NK-92 treated with Interleukin-12 subunit alpha and Interleukin-12 subunit beta, amount 100 ng/mL, for 24 hours (cell line): ENCODE results near the gene TP53.

Experiments
- DNase-seq: peaks from one replicate; lab custom pipeline; 2025; lab: John Stamatoyannopoulos, UW

TP53 gene

GRCh38 chr17:7706631-7707354 is 19.5 kb upstream of the TP53 start:
- DNase-seq: no peak

GRCh38 chr17:7705269-7706255 is 18.3 kb upstream of the TP53 start:
- DNase-seq: no peak

GRCh38 chr17:7704601-7705268 is 17.4 kb upstream of the TP53 start, which contains the start of gene EFNB3:
TSS of gene EFNB3 (plus strand) at chr17:7705202. CDS start at chr17:7705599, 397 bp downstream.
- DNase-seq: no peak

DNA sequence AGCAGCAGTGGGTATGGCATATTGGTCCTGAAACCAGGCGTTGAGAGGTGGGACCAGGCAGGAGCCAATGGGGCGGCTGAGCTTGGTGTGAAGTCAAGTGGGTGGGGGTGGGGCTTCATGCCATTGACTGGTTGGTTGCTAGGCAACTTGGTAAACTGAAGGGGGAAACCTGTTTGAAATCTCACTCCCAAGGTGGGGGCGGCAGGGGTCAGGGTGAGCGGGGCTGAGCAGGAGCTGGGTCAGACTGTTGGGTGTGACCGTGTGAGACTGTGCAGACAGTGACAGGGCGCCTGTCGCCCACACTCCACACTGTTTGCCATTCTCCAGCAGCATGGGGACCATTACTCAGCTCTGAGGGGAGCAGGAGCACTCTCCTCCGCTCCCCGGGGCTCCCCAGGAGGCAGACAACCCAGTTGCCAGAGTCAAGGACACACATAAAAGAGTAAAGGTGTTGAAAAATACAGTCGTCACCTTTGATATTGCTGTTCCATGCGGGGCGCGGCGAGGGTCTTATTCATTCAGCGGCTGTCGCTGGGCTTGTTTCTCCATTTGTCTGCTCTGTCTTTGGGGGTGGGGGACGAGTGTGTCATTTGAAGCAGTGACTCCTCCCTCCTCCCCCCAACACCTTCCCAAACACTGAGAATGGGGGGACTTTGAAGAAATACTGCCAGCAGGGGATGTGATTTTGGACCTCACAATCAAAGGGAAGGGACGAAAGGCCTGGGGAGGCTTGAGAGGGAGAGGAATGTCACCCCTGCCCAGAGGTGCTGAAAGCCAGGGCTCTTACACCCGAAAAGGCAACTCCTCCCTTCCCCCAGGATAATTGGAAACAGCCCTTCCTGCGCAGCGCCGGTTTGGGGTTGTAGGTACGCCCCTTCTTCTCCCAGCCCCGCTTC is 16.5 kb upstream of the TP53 start:
- no peak for DNase-seq

GRCh38 chr17:7702776-7703175 is 15.5 kb upstream of the TP53 start:
- DNase-seq: no peak

GRCh38 chr17:7701681-7702080 is 14.4 kb upstream of the TP53 start:
- no peak for DNase-seq

DNA sequence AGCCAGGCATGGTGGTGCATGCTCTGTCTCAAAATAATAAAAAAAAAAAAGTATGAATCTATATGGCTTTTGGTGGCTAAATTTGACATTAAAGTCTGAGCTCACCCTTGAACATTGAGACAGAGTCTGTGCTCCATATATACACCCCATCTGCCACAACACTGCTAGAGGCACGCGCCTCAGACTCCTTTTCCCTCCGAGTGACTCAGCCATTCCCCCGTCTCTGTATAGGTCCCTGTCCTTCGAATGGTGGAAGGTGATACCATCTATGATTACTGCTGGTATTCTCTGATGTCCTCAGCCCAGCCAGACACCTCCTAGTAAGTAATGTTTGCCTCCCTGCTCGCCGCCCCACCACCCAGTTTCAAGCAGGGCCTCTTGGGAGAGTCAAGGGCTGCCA is 13.2 kb upstream of the TP53 start:
- no peak for DNase-seq

GRCh38 chr17:7697828-7698588 is 10.7 kb upstream of the TP53 start:
- DNase-seq: no peak

DNA sequence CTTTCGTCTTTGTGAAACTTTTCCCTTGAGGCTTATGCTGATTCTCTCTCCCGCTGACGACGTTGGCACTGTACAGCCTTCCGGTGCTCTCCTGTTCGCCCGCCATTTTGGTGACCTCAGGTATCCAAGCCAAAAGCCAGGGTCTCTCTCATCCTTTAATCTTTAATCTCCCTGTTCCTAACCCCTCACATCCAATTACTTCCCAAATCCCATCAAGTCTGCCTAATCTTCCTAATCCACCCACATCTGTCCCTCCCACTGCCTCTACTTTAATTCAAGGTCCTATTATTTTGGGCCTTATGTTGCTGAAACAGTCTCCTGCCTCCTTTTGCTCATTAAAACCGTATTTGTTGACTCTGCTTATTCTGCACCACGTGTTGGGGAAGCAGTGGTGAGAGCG is 8.3 kb upstream of the TP53 start:
- no peak for DNase-seq

- DNase-seq: no peak
Observed at GRCh38 chr17:7688808-7689316, 1.6 kb upstream of the TP53 start.

DNA sequence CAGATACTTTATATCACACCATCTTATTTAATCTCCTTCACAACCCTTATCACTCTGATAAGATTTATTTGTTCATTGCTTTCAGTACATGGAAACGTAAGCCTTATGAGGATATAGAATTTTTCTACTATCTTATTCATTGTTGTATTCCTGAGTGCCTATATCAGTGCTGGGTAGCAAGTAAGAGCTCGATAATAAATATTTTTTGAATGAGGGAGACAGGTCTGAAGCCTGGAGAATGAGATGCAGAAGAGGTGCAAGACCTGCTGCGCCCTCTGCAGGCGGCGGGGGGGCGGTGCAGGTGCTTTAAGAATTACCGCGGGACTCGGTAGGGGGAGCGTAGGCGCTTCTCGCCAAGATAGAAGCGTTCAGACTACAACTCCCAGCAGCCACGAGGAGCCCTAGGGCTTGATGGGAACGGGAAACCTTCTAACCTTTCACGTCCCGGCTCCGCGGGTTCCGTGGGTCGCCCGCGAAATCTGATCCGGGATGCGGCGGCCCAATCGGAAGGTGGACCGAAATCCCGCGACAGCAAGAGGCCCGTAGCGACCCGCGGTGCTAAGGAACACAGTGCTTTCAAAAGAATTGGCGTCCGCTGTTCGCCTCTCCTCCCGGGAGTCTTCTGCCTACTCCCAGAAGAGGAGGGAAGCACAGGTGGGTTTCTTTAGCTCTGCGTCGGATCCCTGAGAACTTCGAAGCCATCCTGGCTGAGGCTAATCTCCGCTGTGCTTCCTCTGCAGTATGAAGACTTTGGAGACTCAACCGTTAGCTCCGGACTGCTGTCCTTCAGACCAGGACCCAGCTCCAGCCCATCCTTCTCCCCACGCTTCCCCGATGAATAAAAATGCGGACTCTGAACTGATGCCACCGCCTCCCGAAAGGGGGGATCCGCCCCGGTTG is 868 bp upstream of the TP53 start, which contains the start of gene WRAP53:
WRAP53 (plus strand) TSS at position 570 of the 900 bp plus-strand sequence; CDS start at position 742, 172 bp downstream.
- peak; percentile 79 for DNase-seq

DNA sequence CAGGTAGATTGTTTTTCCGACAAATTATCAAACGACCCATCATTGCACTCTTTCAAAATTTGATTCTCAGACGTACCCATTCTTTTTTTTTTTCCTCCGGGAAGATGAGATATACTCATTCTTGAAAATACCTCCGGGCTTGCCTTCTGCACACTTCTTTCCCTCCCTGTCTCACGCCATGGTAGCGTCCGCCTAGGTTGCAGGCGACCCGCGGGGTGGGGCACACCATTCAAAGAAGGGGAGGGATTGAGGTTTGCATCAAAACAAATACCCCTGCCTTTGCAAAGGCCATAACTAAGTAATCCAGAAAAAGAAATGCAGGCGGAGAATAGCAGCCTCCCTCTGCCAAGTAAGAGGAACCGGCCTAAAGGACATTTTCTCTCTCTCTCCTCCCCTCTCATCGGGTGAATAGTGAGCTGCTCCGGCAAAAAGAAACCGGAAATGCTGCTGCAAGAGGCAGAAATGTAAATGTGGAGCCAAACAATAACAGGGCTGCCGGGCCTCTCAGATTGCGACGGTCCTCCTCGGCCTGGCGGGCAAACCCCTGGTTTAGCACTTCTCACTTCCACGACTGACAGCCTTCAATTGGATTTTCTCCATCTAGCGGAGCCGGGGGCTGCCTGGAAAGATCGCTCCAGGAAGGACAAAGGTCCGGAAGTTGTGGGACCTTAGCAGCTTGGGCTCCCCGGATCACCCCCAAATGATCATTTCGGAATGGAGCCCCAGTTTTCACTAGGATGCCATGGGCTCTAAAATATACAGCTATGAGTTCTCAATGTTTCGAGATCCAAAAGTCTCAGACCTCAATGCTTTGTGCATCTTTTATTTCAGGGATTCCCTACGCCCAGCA is 843 bp downstream of the TP53 start:
- DNase-seq: peak; percentile 55

- peak; percentile 56 for DNase-seq
Observed at GRCh38 chr17:7685533-7686221, 1.6 kb downstream of the TP53 start.

- no peak for DNase-seq
Observed at GRCh38 chr17:7684851-7685532, 2.3 kb downstream of the TP53 start.

- DNase-seq: no peak
Observed at GRCh38 chr17:7677388-7678067, 9.8 kb downstream of the TP53 start.

DNA sequence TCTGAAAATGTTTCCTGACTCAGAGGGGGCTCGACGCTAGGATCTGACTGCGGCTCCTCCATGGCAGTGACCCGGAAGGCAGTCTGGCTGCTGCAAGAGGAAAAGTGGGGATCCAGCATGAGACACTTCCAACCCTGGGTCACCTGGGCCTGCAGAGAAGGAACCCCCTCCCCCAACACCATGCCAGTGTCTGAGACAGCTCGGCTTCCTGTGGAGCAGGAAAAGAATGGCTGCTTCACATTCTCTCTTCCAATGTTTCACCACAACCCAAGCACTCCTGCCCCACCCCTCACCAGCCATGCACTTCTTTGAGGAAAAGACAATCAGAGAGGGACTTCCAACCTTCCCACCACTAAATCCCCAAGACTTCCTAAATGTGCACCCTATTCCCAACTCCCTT is 10.8 kb downstream of the TP53 start:
- no peak for DNase-seq
